ENCODE measurements around the gene MICA. TPM values are rescaled to one million over a fixed set of nuclear protein-coding genes. Genes with fewer than 3 reads are reported as not detected.
"Not testable (repeated sequence)": the region's sequence is repeated elsewhere in the genome, so short reads cannot be mapped to it uniquely, and the experiment has no call there.

The MICA gene
- polyA plus RNA-seq (ENCODE audit: insufficient read length in 12 of 12), result 10 to 100 TPM in 2 of 12 donors, 1 to 10 TPM in 9, not detected in 1; 2.8 to 12.5 (median 7.0) TPM
- long read RNA-seq, donor 1, partial matches to known transcripts, result 5 of 5 reads
- long read RNA-seq, donor 1, other reads (novel, unspliced or antisense), result 0 of 5 reads
- long read RNA-seq, donor 2, partial matches to known transcripts, result 0 of 3 reads
- long read RNA-seq, donor 2, other reads (novel, unspliced or antisense), result 0 of 3 reads
- long read RNA-seq, donor 3, result 0 reads
- long read RNA-seq, donor 4, result 0 reads
- long read RNA-seq, donor 5, result 0 reads
- long read RNA-seq, donor 6, result 0 reads
- long read RNA-seq, donor 7, result 0 reads
- long read RNA-seq, donor 8, partial matches to known transcripts, result 5 of 5 reads
- long read RNA-seq, donor 8, other reads (novel, unspliced or antisense), result 0 of 5 reads
- long read RNA-seq, donor 9, partial matches to known transcripts, result 0 of 2 reads
- long read RNA-seq, donor 9, other reads (novel, unspliced or antisense), result 0 of 2 reads
- long read RNA-seq, donor 10, partial matches to known transcripts, result 0 of 1 reads
- long read RNA-seq, donor 10, other reads (novel, unspliced or antisense), result 0 of 1 reads
- long read RNA-seq, donor 11, partial matches to known transcripts, result 0 of 1 reads
- long read RNA-seq, donor 11, other reads (novel, unspliced or antisense), result 0 of 1 reads

DNA sequence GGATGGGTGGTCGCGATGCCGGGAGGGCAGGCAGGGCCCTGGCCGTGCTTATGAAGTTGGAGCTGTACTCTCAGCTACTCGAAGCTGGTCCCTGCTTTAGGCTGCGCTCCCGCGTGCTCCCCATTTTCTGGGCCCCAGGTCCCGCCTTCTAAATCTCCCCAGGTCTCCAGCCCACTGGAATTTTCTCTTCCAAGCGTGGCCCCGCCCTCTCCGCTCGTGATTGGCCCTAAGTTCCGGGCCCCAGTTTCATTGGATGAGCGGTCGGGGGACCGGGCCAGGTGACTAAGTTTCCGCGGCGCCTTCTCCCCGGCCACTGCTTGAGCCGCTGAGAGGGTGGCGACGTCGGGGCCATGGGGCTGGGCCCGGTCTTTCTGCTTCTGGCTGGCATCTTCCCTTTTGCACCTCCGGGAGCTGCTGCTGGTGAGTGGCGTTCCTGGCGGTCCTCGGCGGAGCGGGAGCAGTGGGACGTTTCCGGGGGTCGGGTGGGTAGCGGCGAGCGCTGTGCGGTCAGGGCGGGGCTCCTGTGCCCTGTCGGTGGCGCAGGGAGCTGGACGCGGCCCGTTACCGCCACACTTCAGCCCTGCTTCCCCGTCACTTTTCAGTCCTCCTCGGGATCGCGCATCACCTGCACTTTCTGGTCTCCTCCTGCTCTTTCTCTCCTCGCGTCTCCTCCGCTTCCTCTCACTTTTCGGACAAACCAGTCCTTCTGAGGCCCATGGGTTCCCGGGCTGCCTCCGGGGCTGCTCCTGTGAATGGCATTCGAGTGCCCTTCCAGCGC is at the start of gene MICA:
TSS of gene MICA (plus strand) at position 313 of the 778 bp plus-strand sequence. CDS start at position 351, 38 bp downstream.
- peak; percentile 89 for DNase-seq

DNA sequence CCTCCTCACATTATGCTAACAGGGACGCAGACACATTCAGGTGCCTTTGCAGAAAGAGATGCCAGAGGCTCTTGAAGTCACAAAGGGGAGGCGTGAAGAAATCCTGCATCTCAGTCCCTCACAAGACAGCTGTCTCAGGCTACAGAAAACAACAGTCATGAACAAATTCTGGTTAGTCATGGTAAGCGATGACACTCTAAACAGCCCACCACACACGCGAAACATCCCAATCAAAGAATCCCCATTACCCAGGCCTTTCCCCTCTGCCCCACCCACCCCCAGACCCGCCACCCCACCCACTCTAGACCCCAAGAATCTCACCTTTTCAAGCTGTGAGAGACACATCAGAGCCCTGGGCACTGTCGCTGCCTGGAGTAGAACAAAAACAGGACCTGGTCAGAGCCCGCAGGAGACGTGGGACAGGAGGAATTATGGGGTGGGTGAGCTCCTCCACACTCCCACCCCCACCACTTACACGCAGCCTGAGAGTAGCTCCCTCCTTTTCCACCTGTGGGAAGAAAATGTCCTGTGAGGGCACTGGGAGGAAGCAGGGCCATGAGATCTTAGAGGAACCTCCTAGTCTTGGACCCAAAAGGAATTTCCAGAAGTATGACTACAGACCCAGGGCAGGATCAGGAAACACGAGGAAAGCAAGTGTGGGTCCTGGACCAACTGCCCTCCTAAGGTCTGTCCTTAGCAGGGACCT is 49.1 kb upstream of the MICA start:
- no peak for DNase-seq

DNA sequence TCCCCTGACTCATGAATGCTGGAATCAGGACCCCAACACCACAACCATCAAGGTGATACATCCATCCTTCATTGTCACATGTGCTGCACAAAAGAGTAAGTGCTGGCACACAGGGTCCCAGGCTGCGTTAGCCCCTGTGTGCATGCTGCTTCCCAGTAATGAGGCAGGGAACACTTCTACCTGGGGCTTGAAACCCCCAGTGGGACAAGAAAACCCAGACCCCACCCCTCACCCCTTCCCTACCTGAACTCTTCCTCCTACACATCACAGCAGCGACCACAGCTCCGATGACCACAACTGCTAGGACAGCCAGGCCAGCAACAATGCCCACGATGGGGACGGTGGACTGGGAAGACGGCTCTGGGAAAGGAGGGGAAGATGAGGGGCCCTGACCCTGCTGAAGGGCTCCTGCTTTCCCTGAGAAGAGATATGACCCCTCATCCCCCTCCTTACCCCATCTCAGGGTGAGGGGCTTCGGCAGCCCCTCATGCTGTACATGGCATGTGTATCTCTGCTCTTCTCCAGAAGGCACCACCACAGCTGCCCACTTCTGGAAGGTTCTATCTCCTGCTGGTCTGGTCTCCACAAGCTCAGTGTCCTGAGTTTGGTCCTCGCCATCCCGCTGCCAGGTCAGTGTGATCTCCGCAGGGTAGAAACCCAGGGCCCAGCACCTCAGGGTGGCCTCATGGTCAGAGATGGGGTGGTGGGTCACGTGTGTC is 48.4 kb upstream of the MICA start:
- no peak for DNase-seq

DNA sequence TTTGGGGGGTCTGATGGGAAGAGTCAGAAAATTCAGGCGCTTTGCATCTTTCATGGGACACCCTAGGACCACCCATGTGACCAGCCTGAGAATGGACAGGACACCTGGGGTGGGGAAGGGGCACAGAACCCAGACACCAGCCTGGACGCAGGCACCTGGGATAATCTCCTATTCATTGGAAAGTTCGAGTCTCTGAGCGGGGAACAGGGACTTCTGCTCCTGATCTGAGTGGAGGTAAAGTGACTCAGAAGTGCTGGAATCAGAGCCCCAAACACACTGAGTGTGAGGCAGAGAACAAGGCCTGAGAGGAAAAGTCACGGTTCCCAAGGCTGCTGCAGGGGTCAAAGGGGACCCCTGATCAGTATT is 47.8 kb upstream of the MICA start:
- DNase-seq, result no peak

DNA sequence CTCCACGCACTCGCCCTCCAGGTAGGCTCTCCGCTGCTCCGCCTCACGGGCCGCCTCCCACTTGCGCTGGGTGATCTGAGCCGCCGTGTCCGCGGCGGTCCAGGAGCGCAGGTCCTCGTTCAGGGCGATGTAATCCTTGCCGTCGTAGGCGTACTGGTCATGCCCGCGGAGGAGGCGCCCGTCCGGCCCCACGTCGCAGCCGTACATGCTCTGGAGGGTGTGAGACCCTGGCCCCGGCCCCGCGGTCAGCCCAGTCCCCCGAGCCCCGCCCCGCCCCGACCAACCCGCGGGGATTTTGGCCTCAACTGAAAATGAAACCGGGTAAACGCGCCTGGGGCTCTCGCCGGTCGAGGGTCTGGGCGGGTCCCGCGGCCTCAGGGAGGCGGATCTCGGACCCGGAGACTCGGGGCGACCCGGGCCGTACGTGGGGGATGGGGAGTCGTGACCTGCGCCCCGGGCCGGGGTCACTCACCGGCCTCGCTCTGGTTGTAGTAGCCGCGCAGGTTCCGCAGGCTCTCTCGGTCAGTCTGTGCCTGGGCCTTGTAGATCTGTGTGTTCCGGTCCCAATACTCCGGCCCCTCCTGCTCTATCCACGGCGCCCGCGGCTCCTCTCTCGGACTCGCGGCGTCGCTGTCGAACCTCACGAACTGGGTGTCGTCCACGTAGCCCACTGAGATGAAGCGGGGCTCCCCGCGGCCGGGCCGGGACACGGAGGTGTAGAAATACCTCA is 47.0 kb upstream of the MICA start:
- peak; percentile 21 for DNase-seq

DNA sequence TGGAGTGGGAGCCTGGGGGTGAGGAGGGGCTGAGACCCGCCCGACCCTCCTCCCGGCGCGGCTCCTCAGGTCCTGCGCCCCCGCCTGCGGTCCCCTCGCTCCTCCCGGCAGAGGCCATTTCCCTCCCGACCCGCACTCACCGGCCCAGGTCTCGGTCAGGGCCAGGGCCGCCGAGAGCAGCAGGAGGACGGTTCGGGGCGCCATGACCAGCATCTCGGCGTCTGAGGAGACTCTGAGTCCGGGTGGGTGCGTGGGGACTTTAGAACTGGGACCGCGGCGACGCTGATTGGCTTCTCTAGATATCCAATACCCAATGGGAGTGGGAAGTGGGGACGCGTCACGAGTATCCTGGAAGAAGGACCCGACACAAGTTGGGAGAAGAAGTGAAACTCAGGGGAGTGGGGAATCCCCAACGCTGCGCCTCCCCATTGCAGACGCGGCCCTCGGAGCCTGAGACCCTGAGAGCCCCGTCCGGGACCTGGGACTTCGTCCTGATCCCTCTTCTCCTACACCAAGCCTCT is 46.4 kb upstream of the MICA start, which contains the start of gene HLA-B:
TSS of gene HLA-B (minus strand) at position 234 of the 521 bp plus-strand sequence. CDS start at position 213, 21 bp downstream.
- peak; percentile 84 for DNase-seq

DNA sequence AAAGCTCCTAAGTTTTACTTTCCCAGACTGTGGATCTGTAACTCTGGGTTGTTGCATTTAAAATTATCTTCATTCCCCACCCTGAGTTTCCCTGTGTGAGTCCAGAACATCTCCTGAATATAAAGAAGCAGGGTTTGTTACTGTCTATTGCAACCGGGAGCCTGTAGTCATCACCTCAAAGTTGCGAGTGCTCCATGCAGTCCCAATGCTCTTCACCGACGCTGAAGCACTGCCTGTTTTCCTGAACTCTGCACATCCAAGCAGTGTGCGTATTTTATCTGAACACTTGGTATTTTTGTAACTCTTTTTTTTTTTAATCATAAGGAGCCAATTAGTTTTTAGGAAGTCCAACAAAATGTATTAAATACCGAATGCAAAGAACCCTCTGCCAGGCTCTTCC is 45.5 kb upstream of the MICA start:
- no peak for DNase-seq

DNA sequence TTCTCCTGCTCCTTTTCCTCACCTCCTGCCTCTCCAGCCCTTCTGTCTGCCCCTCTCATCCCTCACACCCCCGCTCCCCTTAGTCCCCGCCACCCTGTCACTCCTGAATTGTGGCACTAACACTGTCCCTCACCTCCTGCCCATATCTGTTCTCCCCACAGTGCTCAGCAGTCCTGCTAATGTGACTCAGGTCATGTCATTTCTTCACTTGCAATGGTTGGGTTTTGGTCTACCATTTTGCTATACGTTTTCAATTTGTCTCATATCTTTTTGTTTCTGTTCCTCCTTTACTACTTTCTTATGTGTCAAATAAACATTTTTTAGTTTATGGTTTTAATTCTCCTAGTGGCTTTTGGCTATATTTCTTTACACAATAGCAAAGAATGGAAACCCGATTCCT is 45.1 kb upstream of the MICA start:
- DNase-seq, result no peak

DNA sequence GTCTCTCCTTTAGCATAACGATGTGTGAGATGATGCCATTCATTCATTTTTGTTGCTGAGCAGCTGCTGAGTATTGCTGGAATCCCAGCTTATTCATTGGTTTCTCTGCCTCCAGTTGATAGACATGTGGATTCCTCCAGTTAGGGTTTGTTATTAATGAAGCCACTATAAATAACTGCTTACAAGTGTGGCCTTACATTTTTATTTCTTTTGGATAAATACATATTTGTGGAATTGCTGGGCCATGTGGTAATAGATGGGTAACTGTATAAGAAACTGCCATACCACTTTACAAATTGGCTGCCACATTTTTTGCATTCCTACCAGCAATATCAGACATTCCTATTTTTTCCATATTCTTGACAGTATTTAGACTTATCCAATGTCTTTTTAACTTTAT is 43.8 kb upstream of the MICA start:
- DNase-seq, result no peak

DNA sequence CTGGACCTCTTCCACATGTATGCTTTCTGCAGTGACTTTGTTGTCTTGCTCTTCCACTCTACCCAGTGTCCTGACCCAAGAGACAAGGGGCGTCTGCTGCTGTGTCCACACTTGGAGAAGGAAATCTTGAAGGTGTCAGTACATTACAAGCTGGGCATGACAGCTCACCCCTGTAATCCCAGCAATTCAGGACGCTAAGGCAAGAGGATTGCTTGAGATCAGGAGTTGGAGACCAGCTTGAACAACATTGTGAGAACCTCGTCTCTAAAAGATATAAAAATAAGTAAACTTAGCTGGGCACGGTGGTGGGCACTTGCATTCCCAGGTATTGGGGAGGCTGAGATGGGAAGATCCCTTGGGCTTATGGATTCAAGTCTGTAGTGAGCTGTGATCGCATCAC is 40.6 kb upstream of the MICA start:
- DNase-seq, result no peak

DNA sequence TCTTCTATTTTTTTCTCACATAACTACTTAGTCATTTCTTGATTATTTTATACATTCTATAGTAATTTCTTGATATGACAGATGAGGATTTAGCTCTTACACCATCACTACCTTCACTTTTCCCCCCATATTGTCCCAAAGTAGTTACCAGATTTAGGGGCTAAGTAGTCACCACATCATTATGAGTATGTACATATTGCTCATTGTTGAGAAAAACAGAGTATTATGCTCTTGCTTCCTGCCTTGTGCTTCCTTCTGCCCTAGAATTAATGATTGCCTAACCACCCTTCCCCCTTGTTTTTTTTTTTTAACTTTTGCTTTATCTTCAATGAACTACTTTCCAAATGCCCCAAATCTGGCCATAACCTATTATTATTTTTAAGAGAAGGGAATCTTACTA is 39.6 kb upstream of the MICA start:
- no peak for DNase-seq

DNA sequence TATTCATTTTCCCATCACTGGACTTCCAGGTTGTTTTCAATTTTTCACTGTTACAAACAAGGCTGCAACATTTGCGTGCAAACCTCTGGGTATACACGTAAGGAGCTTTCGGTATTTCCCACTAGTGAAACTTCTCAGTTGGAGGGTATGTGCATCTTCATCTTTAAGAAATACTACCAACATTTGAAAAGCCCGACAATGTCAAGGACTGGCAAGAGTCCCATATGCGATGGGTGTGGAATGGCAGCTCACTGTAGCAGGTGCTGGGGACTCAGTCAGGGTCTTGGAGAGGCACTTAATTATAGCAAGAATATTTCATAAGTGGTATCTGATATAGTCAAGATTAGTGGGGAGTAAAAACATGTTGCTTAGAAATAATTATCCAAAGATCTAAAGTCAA is 37.5 kb upstream of the MICA start:
- no peak for DNase-seq

DNA sequence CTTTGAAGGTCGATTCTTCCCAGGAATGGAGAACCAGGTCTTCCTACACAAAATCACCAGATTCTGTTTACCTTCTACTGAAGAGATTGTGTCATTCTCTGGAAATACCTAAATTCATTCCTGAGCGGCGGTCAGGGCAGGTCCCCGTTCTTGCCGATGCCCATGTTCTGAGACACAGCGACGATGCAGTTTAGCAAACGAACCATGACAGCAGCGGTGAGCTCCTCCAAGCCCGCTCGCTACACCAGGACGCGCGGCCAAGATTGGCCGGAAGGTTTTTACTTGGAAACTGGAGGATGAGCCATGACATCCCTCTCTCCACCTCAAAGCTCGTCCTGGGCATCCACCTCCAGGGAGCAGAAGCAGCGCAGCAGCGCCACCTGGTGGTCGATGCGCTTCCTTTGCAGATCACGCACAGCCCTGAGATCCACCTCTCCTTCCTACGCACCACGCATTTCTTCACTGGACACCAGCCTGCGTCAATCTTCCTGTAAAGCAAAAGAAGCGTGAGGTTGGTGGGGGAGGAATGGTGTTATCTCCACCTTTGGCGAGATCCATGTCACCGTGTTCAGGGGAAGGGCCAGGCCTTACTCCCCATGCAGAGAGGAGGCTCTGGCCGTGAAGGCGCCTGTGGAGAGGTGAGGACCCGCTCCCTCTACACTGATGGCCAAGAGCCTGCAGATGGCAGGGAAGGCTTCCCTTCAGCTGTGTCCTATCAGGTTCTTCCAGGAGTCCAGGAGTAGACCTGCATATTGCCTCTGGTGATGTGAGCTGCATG is 36.5 kb upstream of the MICA start:
- DNase-seq, result peak; percentile 92

DNA sequence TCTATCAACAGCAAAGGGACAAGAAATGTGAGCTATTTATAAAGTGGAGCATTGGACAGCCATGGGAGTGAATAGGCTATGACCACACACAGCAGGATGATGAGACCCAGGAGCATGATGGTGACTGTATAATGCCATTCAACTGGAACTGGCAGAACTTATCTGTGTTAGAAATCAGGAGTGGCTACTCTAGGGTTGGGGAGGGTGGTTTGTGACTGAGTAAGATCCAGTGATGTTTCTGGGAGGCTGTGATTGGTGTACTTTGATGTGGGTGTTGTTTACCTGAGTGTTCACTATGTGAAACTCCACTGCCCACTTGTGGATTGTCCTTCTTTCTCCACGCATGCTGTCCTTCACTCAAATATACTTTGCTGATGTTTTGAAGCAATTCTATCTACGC is 34.9 kb upstream of the MICA start:
- no peak for DNase-seq

DNA sequence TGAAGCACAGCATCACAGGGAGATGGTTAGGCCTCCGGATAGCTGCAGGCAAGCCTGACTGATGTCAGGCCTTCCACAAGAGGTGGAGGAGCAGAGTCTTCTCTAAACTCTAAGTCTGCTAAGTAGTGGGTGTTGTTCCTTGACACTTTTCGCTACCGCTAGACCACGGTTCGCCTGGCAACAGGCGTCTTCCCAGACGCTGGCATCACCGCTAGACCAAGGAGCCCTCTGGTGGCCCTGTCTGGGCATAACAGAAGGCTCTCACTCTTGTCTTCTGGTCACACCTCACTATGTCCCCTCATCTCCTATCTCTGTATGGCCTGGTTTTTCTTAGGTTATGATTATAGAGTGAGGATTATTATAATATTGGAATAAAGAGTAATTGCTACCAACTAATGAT is 29.3 kb upstream of the MICA start:
- DNase-seq, result not testable (repeated sequence)

DNA sequence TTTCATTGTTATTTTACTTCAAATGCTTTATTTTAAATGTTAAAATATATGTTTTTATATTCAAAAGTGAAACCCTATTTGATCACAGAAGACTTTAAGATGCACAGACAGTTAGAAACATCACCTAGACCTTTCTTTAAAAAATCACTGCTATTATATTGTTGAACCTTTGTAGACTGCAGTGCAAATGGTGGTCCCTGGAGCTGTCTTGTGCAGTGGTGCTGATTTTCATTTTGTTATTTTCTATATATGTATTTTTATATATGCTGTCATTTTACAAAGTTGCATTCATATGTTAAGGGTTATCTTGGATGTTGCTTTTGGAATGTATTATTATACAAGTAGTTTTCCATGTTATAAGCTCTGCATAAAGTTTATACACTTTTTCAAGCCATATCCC is 27.7 kb upstream of the MICA start:
- no peak for DNase-seq

DNA sequence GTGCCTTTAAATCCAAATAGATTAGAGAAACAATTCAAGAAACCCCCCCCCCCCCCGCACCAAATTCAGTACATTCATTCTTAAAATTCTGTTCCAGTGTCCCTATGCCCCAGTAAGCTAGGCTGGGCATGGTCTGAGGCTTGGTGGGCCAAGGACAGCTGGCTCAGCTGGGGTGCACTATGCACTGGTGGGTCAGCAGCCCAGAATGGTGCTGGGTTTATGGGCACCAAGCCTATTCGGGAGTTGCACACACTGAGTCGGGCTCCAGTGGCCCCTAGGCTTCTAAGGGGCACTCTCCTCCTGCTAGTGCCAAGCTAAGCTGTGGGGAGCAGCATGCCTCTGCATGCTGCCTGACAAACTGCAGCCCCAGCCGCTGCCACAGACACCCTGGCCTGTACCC is 26.4 kb upstream of the MICA start:
- DNase-seq, result no peak

DNA sequence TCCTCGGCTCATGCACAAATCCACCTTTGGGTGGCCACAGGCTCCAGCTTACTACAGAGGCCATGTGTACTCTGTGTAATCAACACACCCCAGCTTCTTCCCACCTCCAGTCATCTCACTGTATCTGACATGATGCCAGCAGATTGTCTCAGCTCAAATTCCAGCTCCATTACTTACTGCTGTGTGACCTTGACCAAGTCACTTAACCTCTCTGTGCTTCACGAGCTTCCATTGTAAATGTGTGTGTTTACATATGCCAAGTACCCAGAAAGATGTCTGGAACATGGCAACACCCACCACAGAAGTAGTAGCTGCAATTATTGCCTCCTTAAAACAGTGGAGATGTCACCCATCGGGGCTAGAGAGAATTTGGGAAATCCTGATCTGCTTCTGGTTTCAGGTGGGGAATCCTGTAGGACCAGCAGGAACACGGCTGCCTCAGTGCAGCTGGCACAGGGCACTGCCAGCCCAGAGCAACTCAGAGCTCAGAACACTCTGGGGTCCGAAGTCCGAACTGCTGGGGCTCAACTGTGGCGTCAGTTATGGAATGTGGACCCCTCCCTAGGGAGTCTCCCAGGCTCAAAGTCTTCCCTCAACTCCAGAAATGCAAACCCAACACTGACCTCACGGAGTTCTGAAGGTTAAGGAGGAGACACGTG is 25.2 kb upstream of the MICA start:
- no peak for DNase-seq

DNA sequence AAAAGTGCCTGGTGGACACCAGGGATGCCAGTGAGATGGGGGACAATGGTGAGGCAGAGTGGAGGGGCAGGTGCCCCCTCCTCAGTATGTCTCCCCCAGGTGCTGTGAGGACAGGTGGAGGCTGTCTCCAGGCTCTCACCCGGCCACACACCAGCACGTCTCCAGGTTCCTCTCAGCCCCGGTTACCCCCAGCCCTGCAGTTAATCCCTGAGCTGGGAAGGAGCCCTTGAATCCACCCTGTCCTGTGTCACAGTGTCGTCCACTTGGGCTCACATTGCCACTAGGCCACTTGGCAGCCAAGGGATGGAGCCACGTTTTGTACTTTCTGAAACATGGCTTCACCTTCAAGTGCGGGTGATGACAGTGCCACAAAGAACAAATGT is 24.7 kb upstream of the MICA start:
- no peak for DNase-seq
